Loucy (cell line): ENCODE measurements around the gene NKX1-1.

Experiments used
- H2AFZ ChIP-seq: fragments of 200-600 bp; sonication (generic); 2 replicates; pipeline ENCODE4 v1.6.0; 2016; ENCODE audit warnings: antibody characterized with exemption, mild to moderate bottlenecking, low read length, moderate library complexity
- H3F3A ChIP-seq: fragments of 200-600 bp; 2 replicates; pipeline ENCODE4 v1.6.0; 2016; ENCODE audit warnings: antibody characterized with exemption, low read depth, mild to moderate bottlenecking
- H3K27me3 ChIP-seq: fragments of 200-600 bp; sonication (generic); 2 replicates; pipeline ENCODE4 v1.6.1; 2014; ENCODE audit warnings: low read length, mild to moderate bottlenecking; ENCODE audit not compliant: insufficient read depth, poor library complexity, severe bottlenecking
- H3K36me3 ChIP-seq: fragments of 200-600 bp; sonication (generic); 2 replicates; pipeline ENCODE4 v1.6.1; 2016; ENCODE audit warnings: low read length; ENCODE audit not compliant: insufficient read depth
- H3K4me1 ChIP-seq: fragments of 200-600 bp; sonication (generic); 2 replicates; pipeline ENCODE4 v1.5.1; 2014; ENCODE audit warnings: low read length, mild to moderate bottlenecking; ENCODE audit not compliant: insufficient read depth, poor library complexity, severe bottlenecking
- H3K4me2 ChIP-seq: fragments of 200-600 bp; sonication (generic); 2 replicates; pipeline ENCODE4 v1.6.0; 2014; ENCODE audit warnings: antibody characterized with exemption, low read length, low read depth, mild to moderate bottlenecking; ENCODE audit not compliant: poor library complexity, severe bottlenecking
- H3K4me3 ChIP-seq: fragments of 200-600 bp; sonication (generic); 2 replicates; pipeline ENCODE4 v1.5.1; 2014; ENCODE audit warnings: low read length, mild to moderate bottlenecking, mixed read lengths; ENCODE audit not compliant: poor library complexity, severe bottlenecking
- H3K79me2 ChIP-seq: fragments of 200-600 bp; sonication (generic); 2 replicates; pipeline ENCODE4 v1.6.1; 2014; ENCODE audit warnings: low read length; ENCODE audit not compliant: insufficient read depth
- H3K9ac ChIP-seq: fragments of 200-600 bp; sonication (generic); 2 replicates; pipeline ENCODE4 v1.6.0; 2014; ENCODE audit warnings: mild to moderate bottlenecking, low read depth, low read length, moderate library complexity; ENCODE audit not compliant: poor library complexity, severe bottlenecking
- H3K9me2 ChIP-seq: fragments of 200-600 bp; sonication (generic); replicated peaks from 2 replicates; pipeline ENCODE4 v1.6.1; 2016; ENCODE audit warnings: low read depth, low read length, mixed read lengths
- H3K9me3 ChIP-seq: fragments of 200-600 bp; sonication (generic); 2 replicates; pipeline ENCODE4 v1.6.1; 2014; ENCODE audit warnings: mild to moderate bottlenecking, antibody characterized with exemption, low read length, low read depth; ENCODE audit not compliant: insufficient read depth
- H4K20me1 ChIP-seq: fragments of 200-600 bp; sonication (generic); 2 replicates; pipeline ENCODE4 v1.6.0; 2014; ENCODE audit warnings: antibody characterized with exemption, low read length, mild to moderate bottlenecking; ENCODE audit not compliant: insufficient read depth, poor library complexity, severe bottlenecking
- EZH2phosphoT487 ChIP-seq: fragments of 200-600 bp; IDR thresholded peaks from 2 replicates; pipeline ENCODE4 v1.6.1; 2018; ENCODE audit warnings: antibody characterized with exemption, mild to moderate bottlenecking, moderate library complexity, borderline replicate concordance
- TF ChIP-seq, protein P1 (sequence below): fragments of 200-600 bp; sonication (generic); conservative IDR thresholded peaks from 2 replicates; pipeline ENCODE4 v1.5.1; 2014; ENCODE audit warnings: mild to moderate bottlenecking, antibody characterized with exemption, low read length

Gene NKX1-1

DNA sequence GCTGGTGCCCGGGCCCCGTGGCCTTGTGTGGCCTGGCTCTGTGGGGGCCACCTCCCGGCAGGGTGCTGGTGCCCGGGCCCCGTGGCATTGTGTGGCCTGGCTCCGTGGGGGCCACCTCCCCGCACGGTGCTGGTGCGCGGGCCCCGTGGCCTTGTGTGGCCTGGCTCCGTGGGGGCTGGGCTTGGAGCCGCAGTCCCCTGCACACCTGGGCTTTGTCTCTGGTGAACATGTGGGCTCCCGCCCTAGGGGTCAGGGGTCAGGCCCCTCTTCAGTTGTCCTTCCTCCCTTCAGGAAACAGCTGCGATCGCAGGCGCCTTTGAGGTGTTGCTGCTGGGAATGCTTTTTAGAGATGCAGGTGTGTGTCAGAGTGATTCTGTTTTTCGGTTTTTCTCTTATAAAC lies 42.0 kb downstream of the NKX1-1 start:
- H4K20me1 ChIP-seq = no peaks in the 10 kb centered on the region
- no peak overlapping the region for H3K4me2 ChIP-seq
- H3K36me3 ChIP-seq = no peaks in the 10 kb centered on the region
- no peaks in the 10 kb centered on the region for H3K27me3 ChIP-seq
- no peak overlapping the region for H3K9ac ChIP-seq
- no peaks in the 10 kb centered on the region for H3F3A ChIP-seq
- no peak overlapping the region for H3K4me3 ChIP-seq
- no peaks in the 10 kb centered on the region for H3K9me3 ChIP-seq
- no peak overlapping the region for H2AFZ ChIP-seq
- no peak for TF ChIP-seq EZH2phosphoT487
- TF ChIP-seq, protein P1, sequence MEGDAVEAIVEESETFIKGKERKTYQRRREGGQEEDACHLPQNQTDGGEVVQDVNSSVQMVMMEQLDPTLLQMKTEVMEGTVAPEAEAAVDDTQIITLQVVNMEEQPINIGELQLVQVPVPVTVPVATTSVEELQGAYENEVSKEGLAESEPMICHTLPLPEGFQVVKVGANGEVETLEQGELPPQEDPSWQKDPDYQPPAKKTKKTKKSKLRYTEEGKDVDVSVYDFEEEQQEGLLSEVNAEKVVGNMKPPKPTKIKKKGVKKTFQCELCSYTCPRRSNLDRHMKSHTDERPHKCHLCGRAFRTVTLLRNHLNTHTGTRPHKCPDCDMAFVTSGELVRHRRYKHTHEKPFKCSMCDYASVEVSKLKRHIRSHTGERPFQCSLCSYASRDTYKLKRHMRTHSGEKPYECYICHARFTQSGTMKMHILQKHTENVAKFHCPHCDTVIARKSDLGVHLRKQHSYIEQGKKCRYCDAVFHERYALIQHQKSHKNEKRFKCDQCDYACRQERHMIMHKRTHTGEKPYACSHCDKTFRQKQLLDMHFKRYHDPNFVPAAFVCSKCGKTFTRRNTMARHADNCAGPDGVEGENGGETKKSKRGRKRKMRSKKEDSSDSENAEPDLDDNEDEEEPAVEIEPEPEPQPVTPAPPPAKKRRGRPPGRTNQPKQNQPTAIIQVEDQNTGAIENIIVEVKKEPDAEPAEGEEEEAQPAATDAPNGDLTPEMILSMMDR = no peak
- no peaks in the 10 kb centered on the region for H3K79me2 ChIP-seq
- no peaks in the 10 kb centered on the region for H3K9me2 ChIP-seq
- H3K4me1 ChIP-seq = no peaks in the 10 kb centered on the region

DNA sequence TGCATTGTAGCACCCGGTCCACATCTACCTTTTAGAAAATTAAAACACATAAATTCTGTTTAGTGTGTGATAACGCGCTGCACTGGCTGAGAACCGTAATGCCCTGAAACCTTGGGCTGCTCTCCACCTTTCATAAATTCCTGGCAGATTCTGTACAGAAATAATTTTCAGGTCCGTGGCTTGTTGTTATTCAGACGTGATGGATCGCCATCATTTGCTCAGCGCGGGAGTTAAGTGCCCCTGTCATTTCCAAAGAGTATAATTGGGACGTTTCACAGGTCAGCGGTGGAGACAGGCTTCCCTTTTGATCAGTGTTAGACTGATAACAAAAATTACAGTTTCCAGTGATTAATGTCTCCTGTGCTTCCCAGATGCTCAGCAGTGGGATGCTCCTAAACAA lies 42.7 kb downstream of the NKX1-1 start:
- TF ChIP-seq EZH2phosphoT487 = no peak
- H4K20me1 ChIP-seq = no peaks in the 10 kb centered on the region
- H3K27me3 ChIP-seq = no peaks in the 10 kb centered on the region
- H3K9ac ChIP-seq = no peak overlapping the region
- no peak overlapping the region for H3K4me2 ChIP-seq
- no peaks in the 10 kb centered on the region for H3K9me2 ChIP-seq
- H3F3A ChIP-seq = no peaks in the 10 kb centered on the region
- H3K4me3 ChIP-seq = no peak overlapping the region
- H3K9me3 ChIP-seq = no peaks in the 10 kb centered on the region
- H2AFZ ChIP-seq = no peak overlapping the region
- H3K79me2 ChIP-seq = no peaks in the 10 kb centered on the region
- H3K4me1 ChIP-seq = no peaks in the 10 kb centered on the region
- no peaks in the 10 kb centered on the region for H3K36me3 ChIP-seq

DNA sequence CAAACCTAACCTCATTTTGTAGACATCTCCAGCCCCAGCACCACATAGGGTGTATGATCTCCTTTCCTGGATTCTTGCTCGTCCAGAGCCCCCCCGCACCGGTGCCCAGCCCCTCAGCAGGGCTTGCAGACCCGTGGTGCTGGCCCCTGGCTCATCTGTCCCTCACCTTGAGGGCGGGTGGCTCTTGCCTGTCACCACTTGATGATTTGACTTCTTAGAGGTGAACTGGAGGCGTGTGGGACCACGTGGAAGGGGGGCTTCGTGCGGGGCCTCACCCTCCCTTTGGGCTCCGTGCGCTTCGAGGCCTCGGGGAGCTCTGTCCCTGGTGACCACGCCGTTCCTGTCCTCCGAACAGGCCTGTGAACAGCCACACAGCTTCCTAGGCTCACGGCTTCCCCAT lies 43.7 kb downstream of the NKX1-1 start:
- no peaks in the 10 kb centered on the region for H3K9me2 ChIP-seq
- no peaks in the 10 kb centered on the region for H4K20me1 ChIP-seq
- no peaks in the 10 kb centered on the region for H3K4me1 ChIP-seq
- H3K4me2 ChIP-seq = no peak overlapping the region
- no peak overlapping the region for H2AFZ ChIP-seq
- no peak overlapping the region for H3K9ac ChIP-seq
- no peaks in the 10 kb centered on the region for H3K79me2 ChIP-seq
- no peak overlapping the region for H3K4me3 ChIP-seq
- H3K27me3 ChIP-seq = no peaks in the 10 kb centered on the region
- H3K9me3 ChIP-seq = no peaks in the 10 kb centered on the region
- H3F3A ChIP-seq = no peaks in the 10 kb centered on the region
- no peaks in the 10 kb centered on the region for H3K36me3 ChIP-seq
- no peak for TF ChIP-seq EZH2phosphoT487
- TF ChIP-seq, protein P1 = no peak

DNA sequence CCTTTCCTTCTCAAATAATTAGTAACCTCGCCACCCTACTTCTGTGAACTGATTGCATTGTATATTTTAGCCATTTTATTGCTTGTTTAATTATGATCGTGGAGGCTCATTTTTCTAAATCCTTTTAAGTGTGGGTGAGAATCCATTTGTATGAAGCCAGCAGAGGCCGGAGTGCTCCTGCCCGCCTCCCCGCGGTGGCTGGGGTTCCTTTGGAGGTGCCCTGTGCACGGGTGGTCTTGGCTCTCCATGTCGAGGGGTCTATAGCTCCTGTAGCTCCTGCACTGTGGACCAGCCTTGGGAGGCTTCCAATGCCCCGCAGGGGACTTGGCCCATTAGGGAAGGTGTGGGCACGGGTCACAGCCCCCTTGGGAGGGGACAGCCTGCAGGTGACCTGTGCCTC lies 44.2 kb downstream of the NKX1-1 start:
- H3K9me2 ChIP-seq = no peaks in the 10 kb centered on the region
- H3K9me3 ChIP-seq = no peaks in the 10 kb centered on the region
- H3K9ac ChIP-seq = no peak overlapping the region
- H3K79me2 ChIP-seq = no peaks in the 10 kb centered on the region
- no peaks in the 10 kb centered on the region for H3F3A ChIP-seq
- no peak overlapping the region for H3K4me3 ChIP-seq
- no peaks in the 10 kb centered on the region for H3K27me3 ChIP-seq
- no peak overlapping the region for H2AFZ ChIP-seq
- no peaks in the 10 kb centered on the region for H4K20me1 ChIP-seq
- no peaks in the 10 kb centered on the region for H3K4me1 ChIP-seq
- no peak overlapping the region for H3K4me2 ChIP-seq
- no peak for TF ChIP-seq EZH2phosphoT487
- TF ChIP-seq, protein P1 = no peak
- H3K36me3 ChIP-seq = no peaks in the 10 kb centered on the region
